Measurements from ENCODE around the gene BRWD1.

BRWD1 gene

DNA sequence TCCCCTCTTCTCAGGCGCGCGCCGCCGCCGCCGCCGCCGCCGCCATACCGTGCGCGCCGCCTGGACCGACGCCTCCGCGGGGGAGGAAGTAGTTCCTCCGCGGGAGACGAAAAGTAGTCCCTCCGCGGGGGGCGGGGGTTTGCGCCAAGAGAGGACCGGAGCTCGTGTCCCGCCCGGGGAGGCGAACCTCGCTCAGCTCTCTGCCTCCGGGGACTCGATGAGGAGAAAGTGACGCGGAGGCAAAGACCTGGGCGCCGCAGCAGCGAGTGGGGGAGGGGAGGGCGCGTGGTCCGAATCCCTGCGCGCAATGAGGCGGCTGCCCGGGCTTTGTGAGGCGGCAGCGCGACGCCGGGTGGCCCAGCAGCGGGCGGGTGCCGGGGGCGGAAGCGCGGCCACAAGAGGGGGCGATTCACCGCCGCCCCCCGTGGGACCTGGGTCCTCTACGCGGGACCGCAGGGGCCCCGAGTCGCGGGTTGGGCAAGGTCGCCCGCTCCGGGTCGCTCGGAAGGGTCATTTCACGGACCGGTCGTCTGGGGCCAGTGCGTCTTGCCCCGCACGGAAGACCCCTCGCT lies at the start of gene BRWD1:
TSS of gene BRWD1 (minus strand) at position 62 of the 572 bp plus-strand sequence. CDS start 141 bp downstream, outside the sequence.
- peaks cover 9% of the 10 kb centered on the region for H3K27me3 Mint-ChIP-seq
- peak; percentile 83 for DNase-seq

DNA sequence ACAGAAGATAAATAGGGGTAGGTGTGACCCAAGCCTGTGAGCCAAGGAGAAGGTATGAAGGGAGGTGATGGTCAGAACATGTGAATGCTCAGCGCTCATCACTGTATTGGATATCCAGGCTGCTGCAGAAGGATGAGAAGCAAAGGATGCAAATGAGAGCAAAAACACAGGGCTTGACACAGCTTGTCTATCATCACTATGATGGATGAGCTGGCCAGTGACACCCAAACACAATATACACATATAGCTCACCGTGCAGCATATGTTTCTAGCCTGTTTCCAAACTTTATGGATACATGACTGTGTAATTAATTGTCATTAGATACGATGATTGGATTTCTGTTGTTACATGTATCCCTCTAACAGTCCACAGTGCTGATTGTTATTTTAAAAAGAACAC lies 49.3 kb upstream of the BRWD1 start:
- Mint-ChIP-seq H3K27ac (no peak overlapping the region), H3K27me3 (peaks cover 12% of the 10 kb centered on the region), H3K4me1 (no peaks in the 10 kb centered on the region), H3K36me3 (no peaks in the 10 kb centered on the region), H3K9me3 (no peaks in the 10 kb centered on the region), H3K4me3 (no peak overlapping the region)
- DNase-seq, result no peak
- CTCF ChIA-PET, result no interaction called here

More for the DNA sequence above, at the start of gene BRWD1:
- H3K27ac Mint-ChIP-seq, result peak within 1 kb of the TSS; percentile 96
- H3K4me1 Mint-ChIP-seq, result peaks cover 34% of the 10 kb centered on the region
- H3K4me3 Mint-ChIP-seq, result peak within 1 kb of the TSS; percentile 82
- H3K36me3 Mint-ChIP-seq, result peaks cover 20% of the 10 kb centered on the region
- CTCF ChIA-PET, result interaction anchor here (1.1 kb wide), 1 partner anchor 76 kb away, joined by 4 read pairs; no protein-coding TSS in a partner anchor
- no peaks in the 10 kb centered on the region for H3K9me3 Mint-ChIP-seq

DNA sequence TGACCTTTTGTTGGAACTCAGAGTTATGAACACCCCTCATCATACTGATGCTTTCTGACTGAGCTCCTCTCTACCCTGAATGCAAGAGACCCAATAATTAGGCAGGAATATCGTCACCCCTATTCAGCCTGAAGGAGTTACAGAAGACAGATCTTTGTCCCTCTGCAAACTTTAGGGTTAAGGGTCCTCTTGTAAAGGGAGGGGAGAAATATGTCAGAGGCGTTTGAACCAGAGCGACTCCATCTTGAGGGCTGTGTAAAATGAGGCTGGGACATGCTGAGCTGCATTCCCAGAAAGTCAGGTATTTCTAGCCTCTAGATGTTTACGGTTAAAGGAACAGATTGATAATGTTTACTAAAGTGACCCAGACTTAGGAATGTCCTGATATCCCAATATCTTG lies 46.0 kb upstream of the BRWD1 start:
- Mint-ChIP-seq H3K27me3 (peaks cover 31% of the 10 kb centered on the region), H3K4me3 (no peak overlapping the region), H3K9me3 (no peaks in the 10 kb centered on the region), H3K27ac (no peak overlapping the region), H3K4me1 (no peaks in the 10 kb centered on the region), H3K36me3 (no peaks in the 10 kb centered on the region)
- DNase-seq, result no peak
- CTCF ChIA-PET, result no interaction called here

DNA sequence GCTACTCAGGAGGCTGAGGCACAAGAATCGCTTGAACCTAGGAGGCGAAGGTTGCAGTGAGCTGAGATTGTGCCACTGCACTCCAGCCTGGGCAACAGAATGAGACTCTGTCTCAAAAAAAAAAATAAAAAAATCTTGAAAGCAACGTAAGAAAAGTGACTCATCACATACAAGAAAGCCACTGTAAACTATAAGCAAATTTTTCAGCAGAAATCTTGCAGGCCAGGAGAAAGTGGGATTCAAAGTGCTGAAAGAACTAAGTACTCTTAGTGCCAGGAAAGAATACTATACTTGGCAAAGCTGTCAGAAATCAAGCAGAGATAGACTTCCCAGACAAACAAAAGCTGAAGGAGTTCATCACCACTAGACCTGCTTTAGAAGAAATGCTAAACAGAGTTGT lies 39.9 kb upstream of the BRWD1 start:
- no peaks in the 10 kb centered on the region for H3K36me3 Mint-ChIP-seq
- H3K27me3 Mint-ChIP-seq, result peaks cover 25% of the 10 kb centered on the region
- CTCF ChIA-PET, result no interaction called here
- no peaks in the 10 kb centered on the region for H3K9me3 Mint-ChIP-seq
- H3K4me1 Mint-ChIP-seq, result peaks cover 10% of the 10 kb centered on the region
- H3K4me3 Mint-ChIP-seq, result no peak overlapping the region
- no peak for DNase-seq
- H3K27ac Mint-ChIP-seq, result no peak overlapping the region

DNA sequence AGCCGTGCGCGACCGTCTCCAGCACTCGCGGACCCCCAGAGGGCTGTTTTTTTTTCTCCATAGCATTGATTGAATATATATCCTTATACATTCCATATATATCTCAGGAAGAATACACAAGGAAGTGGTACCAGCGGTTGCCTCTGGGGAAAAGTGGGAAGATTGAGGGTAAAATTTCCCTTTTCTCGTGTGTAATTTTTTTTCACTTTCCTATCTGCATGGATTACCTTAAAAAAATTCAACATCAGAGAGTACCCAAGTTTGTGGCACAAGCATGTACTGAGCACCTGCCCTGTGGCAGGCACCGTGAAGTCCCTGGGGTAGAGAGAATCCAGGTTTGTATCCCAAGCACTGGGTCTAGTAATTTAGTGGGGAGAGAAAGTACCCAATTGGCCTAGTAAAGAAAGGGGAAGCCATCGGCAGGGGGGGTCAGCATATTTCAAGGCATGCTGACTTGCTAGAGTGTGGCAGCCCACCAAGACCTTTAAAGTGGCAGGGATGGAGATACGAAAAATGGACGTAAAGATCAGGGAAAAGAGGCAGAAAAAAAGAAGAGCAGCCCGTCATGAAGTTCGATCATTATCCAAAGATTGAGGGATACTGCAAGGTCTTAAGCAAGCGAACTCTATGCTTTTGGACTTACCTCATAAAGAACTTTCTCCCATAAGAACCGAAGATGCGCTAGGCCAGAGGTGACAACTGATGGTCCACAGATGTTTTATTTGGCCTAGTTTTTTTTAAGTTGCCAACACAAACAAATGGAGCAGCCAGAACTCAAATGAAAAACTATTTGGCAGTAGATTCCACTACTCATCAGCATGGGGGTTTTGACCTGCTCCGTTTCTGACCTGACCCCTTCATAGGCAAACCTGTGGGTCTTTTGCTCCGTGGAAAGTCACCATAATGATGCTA lies 36.9 kb upstream of the BRWD1 start:
- peaks cover 32% of the 10 kb centered on the region for H3K4me1 Mint-ChIP-seq
- CTCF ChIA-PET, result no interaction called here
- H3K36me3 Mint-ChIP-seq, result peaks cover 21% of the 10 kb centered on the region
- peak overlapping the region; percentile 98 for H3K4me3 Mint-ChIP-seq
- no peaks in the 10 kb centered on the region for H3K9me3 Mint-ChIP-seq
- H3K27ac Mint-ChIP-seq, result peak overlapping the region; percentile 99
- peaks cover 6% of the 10 kb centered on the region for H3K27me3 Mint-ChIP-seq
- no peak for DNase-seq

DNA sequence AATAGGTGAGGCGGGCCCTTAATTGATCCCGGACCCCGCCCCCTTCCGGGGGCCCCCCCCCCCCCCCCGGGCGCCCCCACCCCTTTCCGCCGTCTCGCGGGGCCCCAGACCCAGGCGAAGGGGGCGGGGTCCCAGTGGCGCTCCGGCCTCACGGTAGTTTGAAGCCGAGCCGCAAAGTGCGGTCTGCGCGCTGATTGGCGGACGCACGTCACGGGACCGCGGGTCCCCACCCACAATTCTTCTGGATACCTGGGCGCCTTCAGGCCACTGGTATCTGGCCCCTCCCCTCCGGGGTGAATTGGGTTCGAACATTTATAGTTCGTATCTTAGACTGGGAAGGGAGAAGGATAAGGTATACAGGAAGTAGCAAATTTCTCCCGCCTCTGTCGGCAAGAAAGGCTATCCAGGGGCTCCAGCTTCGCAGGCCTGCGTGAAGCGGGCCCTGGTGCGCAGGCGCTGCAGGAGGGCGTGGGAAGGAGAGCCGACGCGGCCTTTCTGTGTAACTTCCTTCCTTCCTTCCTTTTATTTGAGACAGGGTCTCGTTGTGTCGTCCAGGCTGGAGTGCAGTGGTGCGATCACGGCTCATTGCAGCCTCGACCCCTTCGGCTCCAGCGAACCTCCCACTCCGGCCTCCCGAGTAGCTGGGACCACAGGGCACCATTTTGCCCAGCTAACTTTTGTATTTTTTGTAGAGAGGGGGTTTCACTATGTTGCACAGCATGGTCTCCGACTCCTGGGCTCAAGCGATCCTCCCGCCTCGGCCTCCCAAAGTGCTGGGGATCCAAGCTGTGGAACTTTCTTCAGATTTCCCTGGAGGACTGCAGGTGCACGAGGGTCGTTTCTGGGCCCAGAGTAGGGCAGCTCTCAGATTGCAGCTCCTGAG lies 36.0 kb upstream of the BRWD1 start:
- H3K27ac Mint-ChIP-seq, result peak overlapping the region; percentile 99
- H3K9me3 Mint-ChIP-seq, result no peaks in the 10 kb centered on the region
- DNase-seq, result peak; percentile 98
- peaks cover 28% of the 10 kb centered on the region for H3K36me3 Mint-ChIP-seq
- peak overlapping the region; percentile 98 for H3K4me3 Mint-ChIP-seq
- peaks cover 6% of the 10 kb centered on the region for H3K27me3 Mint-ChIP-seq
- CTCF ChIA-PET, result interaction anchor here (1.0 kb wide), 1 partner anchor 34 kb away, joined by 3 read pairs; no protein-coding TSS in a partner anchor
- peaks cover 39% of the 10 kb centered on the region for H3K4me1 Mint-ChIP-seq

DNA sequence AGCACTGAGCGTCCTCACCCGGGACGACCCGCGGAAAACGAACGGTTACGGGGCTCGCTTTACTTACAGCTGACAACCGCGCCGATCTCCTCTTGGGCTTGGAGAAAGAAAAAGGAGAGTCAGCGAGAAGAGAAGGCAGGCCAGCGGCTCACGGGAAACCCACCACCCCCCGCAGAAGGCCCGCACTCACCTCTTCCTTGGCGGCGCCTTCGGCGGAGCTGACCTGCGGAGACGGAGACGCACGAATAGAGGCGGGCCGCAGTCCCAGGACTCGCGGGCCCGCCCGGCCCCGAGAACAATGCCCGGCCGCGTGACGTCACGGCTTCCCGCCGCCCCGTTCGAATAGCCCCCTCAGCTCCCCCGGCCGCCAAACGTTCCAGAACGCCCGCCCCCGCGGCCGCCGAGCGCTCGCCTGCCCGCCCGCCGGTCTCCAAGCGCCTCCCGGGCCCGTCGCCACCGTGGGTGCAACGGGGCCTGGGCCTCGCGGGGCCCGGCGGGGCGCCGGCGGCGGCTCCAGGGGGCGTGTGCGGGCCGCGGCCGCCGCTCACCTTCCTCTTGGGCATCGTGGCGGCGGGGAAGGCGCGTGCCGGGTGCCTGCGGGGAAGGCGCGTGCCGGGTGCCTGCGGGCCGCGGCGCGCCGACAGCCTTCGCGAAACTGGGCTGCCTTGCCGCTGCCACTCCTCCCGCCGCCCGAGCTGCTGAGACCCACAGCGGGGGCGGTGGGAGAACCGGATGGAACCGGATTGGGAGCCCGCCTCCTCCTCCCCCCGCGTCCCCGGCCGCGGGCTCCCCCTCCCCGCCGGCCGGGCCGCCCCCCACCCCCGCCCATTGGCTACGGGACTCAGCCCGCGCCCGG lies 35.2 kb upstream of the BRWD1 start, which contains the start of gene HMGN1:
TSS of gene HMGN1 (minus strand) at position 734 of the 856 bp plus-strand sequence. CDS start at position 563, 171 bp downstream.
- H3K4me3 Mint-ChIP-seq, result peak within 1 kb of the TSS; percentile 98
- CTCF ChIA-PET, result interaction anchor here (1.0 to 4.1 kb wide), 2 partner anchors 33 to 39 kb away, joined by 3 to 13 read pairs; no protein-coding TSS in a partner anchor

DNA sequence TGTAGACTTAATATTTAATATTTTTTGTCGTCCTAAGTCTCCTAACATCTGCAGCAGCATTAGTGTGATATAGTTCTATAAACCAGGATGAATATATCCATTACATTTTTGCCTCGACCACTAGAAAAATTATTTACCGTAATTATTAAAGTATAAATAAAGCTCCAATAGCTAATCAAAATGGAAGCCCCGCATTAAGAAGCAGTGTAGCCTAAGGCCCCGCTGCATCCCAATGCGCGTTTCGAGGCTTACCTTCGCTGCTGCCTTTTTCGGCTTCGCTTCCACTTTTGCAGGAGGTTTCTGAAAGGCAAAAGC lies 34.6 kb upstream of the BRWD1 start:
- Mint-ChIP-seq H3K9me3 (no peaks in the 10 kb centered on the region), H3K27ac (peak overlapping the region; percentile 97), H3K27me3 (peaks cover 3% of the 10 kb centered on the region), H3K4me3 (peak overlapping the region; percentile 90), H3K36me3 (peaks cover 39% of the 10 kb centered on the region), H3K4me1 (peaks cover 47% of the 10 kb centered on the region)
- CTCF ChIA-PET, result interaction anchor here (1.5 to 4.1 kb wide), 2 partner anchors 9 to 39 kb away, joined by 3 to 13 read pairs; no protein-coding TSS in a partner anchor
- DNase-seq, result no peak

More for the DNA sequence above, 35.2 kb upstream of the BRWD1 start, which contains the start of gene HMGN1:
- peak; percentile 91 for DNase-seq
- H3K27ac Mint-ChIP-seq, result peak within 1 kb of the TSS; percentile 99
- H3K9me3 Mint-ChIP-seq, result no peaks in the 10 kb centered on the region
- H3K4me1 Mint-ChIP-seq, result peaks cover 43% of the 10 kb centered on the region
- H3K27me3 Mint-ChIP-seq, result peaks cover 3% of the 10 kb centered on the region
- peaks cover 33% of the 10 kb centered on the region for H3K36me3 Mint-ChIP-seq

DNA sequence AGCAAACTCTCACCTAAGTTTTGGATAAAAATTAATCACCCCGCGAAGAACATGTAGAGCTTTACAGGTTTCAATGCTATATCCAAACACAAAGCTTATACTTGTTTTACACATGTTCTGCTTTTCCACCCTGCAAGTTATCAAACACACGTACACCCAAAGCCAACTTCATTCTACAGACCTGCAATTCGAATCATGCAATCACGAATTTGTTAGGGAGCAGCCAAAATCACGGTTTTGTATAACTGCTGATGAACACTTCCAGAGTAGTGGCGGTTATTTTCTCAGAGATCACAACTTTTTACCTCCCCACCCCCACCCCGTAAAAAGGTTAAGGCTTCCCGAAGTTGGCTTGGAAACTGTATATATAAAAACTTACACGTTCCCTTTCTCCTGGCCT lies 34.1 kb upstream of the BRWD1 start:
- Mint-ChIP-seq H3K27me3 (peaks cover 3% of the 10 kb centered on the region), H3K36me3 (peaks cover 43% of the 10 kb centered on the region), H3K4me3 (peak overlapping the region; percentile 90), H3K9me3 (no peaks in the 10 kb centered on the region), H3K27ac (peak overlapping the region; percentile 97), H3K4me1 (peaks cover 47% of the 10 kb centered on the region)
- CTCF ChIA-PET, result interaction anchor here (1.5 to 4.1 kb wide), 2 partner anchors 9 to 40 kb away, joined by 3 to 13 read pairs; no protein-coding TSS in a partner anchor
- DNase-seq, result no peak

DNA sequence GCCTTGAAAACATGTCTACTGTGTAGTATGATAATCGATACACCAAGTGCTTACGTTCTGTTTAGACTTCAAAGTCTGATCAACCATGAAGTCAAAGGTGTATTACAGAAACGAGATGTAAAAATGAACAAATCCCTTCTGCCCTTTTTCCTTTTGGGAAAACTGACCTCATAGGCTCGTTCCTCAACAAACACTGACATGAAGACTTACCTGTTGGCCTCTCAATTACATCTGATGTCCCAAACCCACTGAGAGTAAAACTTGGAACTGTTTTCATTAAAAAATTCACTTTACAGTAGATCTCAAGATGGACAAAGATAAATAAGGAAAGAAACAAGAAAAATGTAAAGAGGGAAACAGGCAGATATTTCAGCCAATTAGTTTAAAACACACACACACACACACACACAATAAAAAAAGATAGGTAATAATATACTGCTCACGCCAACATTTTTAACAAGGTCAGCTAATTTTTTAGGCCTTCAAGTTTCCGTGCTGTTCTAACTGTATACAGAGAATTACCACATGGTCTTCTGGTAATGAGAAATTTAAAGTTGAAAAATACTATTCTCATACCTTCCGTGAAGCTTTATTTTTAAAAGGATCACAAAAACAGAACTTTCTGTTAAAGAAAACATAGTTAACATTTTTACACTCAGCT lies 33.4 kb upstream of the BRWD1 start:
- Mint-ChIP-seq H3K4me3 (peak overlapping the region; percentile 69), H3K27ac (peak overlapping the region; percentile 63), H3K4me1 (peaks cover 47% of the 10 kb centered on the region), H3K27me3 (peaks cover 3% of the 10 kb centered on the region), H3K36me3 (peaks cover 50% of the 10 kb centered on the region), H3K9me3 (no peaks in the 10 kb centered on the region)
- CTCF ChIA-PET, result interaction anchor here (1.3 to 4.1 kb wide), 3 partner anchors 8 to 45 kb away, joined by 3 to 13 read pairs (median 3); no protein-coding TSS in a partner anchor
- DNase-seq, result no peak

DNA sequence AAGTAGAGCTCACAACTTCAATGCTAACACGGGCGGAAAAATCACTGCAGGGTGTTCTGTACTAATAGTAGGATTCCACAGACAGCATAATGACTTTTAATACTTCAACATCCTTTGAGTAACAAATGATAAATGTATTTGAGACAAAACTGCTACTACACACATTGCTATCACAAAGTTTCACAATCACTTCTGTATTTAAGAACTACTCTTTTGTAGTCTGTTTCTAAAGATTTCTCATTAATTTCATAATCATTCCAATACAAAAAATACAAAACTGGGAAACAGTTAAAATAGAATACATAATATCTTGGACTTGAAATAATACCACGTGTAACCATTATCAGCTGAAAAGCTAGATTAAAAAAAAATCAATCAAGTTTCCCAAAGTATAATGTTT lies 32.8 kb upstream of the BRWD1 start:
- Mint-ChIP-seq H3K27ac (no peak overlapping the region), H3K4me1 (peaks cover 47% of the 10 kb centered on the region), H3K4me3 (peak overlapping the region; percentile 69)

DNA sequence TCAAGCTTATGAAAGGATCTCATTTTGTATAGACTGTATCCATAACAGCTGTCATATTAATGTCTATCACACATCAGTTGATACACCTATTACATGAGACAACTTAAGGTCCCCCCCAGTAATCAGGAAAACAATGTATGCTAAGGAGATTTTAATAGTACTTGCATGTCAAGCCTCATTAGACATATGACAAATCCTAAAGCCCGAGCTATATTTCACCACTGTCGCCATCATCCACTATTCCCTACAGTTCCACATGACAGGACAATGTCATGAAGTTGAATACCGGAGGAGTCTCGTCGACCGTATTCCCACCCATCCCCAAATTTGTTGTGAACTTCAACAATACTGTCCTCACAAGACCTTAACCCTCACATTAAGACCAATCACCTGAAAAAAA lies 32.0 kb upstream of the BRWD1 start:
- CTCF ChIA-PET, result interaction anchor here (1.3 to 4.1 kb wide), 3 partner anchors 28 to 46 kb away, joined by 3 to 13 read pairs (median 3); no protein-coding TSS in a partner anchor
- H3K36me3 Mint-ChIP-seq, result peaks cover 59% of the 10 kb centered on the region
- no peak overlapping the region for H3K27ac Mint-ChIP-seq
- H3K4me1 Mint-ChIP-seq, result peaks cover 45% of the 10 kb centered on the region
- no peaks in the 10 kb centered on the region for H3K27me3 Mint-ChIP-seq
- no peak for DNase-seq
- H3K9me3 Mint-ChIP-seq, result no peaks in the 10 kb centered on the region
- peak overlapping the region; percentile 9 for H3K4me3 Mint-ChIP-seq

More for the DNA sequence above, 32.8 kb upstream of the BRWD1 start:
- no peak for DNase-seq
- Mint-ChIP-seq H3K27me3 (peaks cover under 1% of the 10 kb centered on the region), H3K9me3 (no peaks in the 10 kb centered on the region), H3K36me3 (peaks cover 55% of the 10 kb centered on the region)
- CTCF ChIA-PET, result interaction anchor here (1.3 to 4.1 kb wide), 2 partner anchors 41 to 45 kb away, joined by 3 to 13 read pairs; no protein-coding TSS in a partner anchor
